Stimulated activated CD4-positive, alpha-beta T cell treated with anti-CD3 and anti-CD28 coated beads, Interleukin-15, amount 100 ng/mL, for 1 hour (primary cell): ENCODE results near the gene ENDOD1.

Experiments used
- DNase-seq, 2 donors: peaks; one replicate each; pipeline ENCODE4 v3.0.0-alpha.2; 2020; ENCODE audit warnings: low read depth in 1 of 2, low spot score in 1 of 2

ENDOD1 gene

GRCh38 chr11:95074792-95075563 lies 14.7 kb upstream of the ENDOD1 start:
- no peak for DNase-seq

DNA sequence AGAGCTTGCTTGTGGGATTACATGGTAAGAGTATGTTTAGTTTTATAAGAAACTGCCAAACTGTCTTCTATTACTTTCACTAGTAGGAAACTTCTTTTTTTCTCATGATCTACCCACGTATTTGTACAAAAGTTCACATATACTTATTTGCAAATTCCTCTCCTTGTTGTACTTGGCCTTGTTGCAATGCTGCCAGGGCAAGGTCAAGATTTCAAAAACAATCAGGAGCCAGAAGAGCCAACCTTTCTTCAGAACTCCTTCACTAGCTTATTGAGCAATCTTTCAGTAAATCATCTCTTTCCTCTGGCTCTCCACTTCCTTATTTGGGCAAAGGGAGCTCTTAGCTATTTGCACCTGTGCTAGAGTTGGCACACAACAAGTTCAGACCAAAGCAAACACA lies 13.2 kb upstream of the ENDOD1 start:
- no peak for DNase-seq

DNA sequence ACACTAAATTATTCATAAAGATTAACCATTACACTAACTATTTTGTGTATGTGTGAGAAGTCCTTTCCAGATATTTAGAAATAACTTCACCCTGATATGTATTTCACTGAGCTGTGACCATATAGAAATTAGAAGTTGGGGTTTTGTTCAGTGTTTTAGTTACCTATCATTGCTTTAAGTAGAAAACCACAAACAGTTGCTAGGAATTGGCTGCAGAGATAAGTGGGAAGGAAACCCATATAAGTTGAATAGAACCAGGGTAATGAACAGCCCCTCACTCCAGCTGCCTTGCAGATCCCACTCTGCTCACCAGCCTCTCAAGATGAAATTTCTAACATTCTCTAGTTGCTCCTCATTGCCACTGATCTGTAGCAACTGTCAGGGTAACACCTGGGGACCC lies 12.7 kb upstream of the ENDOD1 start:
- DNase-seq: no peak

GRCh38 chr11:95078526-95078925 lies 11.1 kb upstream of the ENDOD1 start:
- no peak for DNase-seq

- no peak for DNase-seq
Measured at GRCh38 chr11:95081010-95081409, 8.6 kb upstream of the ENDOD1 start.

DNA sequence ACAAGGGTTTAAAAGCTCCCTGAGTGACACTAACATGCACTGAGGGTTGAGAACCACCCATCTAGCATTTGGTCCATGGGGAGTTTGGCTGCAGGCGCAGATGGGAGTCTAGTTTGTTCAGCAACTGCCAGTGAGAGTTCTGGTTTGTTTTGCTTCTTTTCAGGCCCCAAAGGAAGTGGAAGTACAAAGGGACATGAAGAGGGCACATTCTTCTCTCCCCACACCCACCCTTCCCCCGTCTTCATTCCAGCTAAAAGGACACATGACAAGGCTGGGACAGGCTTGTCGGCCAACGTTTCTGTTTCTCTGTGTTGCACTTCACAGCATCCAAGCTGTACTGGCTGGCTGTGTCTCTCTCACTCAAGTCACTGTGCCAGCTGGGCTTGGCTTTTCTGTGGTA lies 8.2 kb upstream of the ENDOD1 start:
- DNase-seq: no peak

DNA sequence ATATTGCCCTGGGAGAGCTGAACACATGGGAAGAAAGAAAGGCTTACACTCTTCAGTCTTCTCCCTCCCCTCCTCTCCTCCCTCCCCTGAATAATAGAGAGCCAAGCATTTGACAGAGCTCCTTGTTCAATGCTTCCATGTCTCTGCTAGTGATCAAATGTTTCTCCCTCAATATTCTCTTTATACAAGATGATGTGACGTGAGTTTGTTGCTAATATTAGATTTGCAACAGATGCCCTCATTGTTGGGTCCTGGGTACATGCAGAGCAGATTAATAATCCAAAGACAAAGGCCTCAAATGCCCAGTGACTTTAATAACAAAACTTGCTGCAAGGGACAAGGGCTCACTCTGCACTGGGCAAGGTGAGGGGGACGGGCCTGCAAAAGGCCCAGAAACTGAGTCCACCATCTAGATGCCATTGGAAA lies 7.1 kb upstream of the ENDOD1 start:
- no peak for DNase-seq

- DNase-seq: no peak
Measured at GRCh38 chr11:95084509-95084908, 5.1 kb upstream of the ENDOD1 start.

GRCh38 chr11:95085117-95085816 lies 4.4 kb upstream of the ENDOD1 start:
- DNase-seq: no peak

GRCh38 chr11:95086151-95086550 lies 3.5 kb upstream of the ENDOD1 start:
- no peak for DNase-seq

DNA sequence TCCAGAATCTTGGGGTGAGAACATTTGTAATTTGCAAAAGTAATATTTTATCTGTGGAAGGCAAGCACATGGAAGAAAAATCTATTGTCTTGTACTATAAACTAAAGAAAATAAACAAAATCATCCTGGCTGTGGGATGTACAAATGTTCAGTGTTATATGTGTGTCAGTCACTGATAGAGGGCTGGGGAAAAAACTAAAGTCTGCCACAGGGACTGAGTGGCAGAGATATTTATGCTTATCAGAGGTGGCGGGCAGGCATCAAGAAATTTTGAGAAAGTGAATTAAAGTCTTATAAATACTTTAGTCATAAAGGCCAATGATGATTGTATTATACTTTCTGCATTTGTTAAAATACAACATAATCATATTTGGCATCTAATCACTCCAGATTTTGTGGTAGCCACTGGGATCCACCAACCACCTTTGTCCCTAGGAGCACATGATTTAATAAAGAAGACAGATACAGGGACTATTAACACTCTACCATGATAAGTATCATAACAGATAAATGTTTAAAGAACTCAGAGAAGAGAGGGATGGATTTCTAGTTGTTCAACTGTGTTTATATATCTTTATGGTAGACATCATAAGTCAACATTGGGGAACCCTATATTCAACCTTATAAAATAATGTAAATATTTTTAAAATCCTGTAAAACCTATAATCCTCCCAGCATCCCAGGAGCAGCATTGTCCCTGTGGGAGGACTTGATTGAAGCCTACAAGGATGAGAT lies 2.6 kb upstream of the ENDOD1 start:
- DNase-seq: no peak

GRCh38 chr11:95088946-95089619 lies 563 bp upstream of the ENDOD1 start:
- no peak for DNase-seq

GRCh38 chr11:95091663-95092180 lies 2.1 kb downstream of the ENDOD1 start:
- DNase-seq: no peak

DNA sequence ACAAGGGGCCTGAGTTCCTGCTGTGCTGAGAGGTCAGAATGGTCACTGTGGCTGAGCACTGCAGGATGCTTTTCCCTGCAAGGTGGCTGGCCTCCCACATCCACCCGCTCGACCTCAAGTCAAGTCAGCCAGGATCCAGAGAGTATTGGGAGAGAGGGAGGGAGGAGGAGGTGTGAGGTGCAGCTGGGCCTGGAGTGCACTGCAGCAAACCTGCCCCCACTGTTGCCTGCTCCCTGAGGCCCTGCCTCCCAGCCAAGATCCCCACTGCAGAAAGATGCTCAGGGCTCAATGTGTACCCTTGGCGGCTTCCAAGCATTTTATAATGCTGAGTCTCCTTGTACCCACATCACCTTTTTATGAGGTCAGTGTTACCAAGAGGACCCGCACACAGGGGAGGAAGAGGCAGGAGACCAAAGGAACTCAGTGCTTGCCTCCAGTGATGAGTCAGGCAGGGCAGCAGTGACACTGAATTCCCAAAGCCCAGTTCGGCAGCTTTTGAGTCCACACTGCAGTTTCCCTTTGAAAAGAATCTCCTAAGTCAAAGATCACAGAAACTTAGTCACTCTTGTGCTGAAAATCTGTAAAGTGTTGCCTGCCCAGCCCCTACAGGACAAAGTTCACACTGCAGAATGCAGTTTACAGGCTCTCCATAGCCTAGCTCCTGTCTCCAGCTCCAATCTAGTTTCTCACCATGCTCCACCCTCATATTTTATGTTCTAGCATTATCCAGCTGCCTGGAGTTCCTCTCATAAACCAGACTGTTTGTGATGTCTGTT lies 3.1 kb downstream of the ENDOD1 start:
- no peak for DNase-seq

- DNase-seq: no peak
Measured at GRCh38 chr11:95093548-95093947, 3.9 kb downstream of the ENDOD1 start.

- no peak for DNase-seq
Measured at GRCh38 chr11:95095858-95096587, 6.4 kb downstream of the ENDOD1 start.

- DNase-seq: no peak
Measured at GRCh38 chr11:95097209-95097608, 7.6 kb downstream of the ENDOD1 start.

DNA sequence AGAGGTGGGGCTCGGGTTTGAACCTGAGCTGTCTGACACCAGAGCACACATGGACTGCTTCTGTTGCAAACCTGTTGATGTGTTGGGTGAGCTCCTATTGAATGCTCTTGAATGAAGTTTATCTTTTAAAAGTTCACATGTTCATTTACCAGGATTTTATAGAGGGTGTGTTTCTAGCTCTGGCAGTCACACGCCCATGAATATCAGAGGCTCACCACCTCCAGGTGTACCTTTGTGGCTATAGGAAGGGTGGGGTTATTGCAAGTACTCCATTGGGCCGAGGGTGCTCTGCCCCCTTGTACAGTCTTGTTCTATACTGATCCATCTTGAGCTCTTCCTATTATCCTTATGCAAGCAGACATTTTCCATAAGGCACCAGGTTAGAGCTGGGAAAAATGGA lies 9.2 kb downstream of the ENDOD1 start:
- no peak for DNase-seq

DNA sequence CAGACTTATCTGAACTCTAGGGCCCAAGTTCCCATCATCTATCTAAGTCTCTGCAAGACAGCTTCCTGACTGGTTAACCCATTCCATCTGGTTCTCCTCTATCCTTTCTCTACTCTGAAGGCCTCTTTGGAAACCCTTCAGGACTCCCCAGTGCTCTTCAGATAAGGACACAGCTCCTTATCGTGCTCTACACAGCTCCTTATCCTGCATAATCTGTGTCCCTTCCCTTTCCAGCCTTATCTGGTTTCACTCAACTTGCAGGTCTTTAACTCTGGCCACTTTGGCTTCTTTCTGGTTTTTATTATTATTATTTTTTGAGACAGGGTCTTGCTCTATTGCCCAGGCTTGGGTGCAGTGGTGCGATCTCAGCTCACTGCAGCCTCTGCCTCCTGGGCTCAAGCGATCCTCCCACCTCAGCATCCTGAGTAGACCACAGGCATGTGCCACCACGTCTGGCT lies 10.6 kb downstream of the ENDOD1 start:
- no peak for DNase-seq
